NCI-H345 treated with DMSO at 0.1 percent for 48 hours (cell line): ENCODE results near the gene ASB7.
A peak's percentile ranks its signal among the peaks of the same experiment; 100 is the strongest.
"Not testable (repeated sequence)": the region's sequence is repeated elsewhere in the genome, so short reads cannot be mapped to it uniquely, and the experiment has no call there.

Experiments used
- DNase-seq: peaks from one replicate; lab custom pipeline; 2025; ENCODE audit not compliant: unreplicated experiment; lab: John Stamatoyannopoulos, UW

The ASB7 gene, protein sequence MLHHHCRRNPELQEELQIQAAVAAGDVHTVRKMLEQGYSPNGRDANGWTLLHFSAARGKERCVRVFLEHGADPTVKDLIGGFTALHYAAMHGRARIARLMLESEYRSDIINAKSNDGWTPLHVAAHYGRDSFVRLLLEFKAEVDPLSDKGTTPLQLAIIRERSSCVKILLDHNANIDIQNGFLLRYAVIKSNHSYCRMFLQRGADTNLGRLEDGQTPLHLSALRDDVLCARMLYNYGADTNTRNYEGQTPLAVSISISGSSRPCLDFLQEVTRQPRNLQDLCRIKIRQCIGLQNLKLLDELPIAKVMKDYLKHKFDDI

DNA sequence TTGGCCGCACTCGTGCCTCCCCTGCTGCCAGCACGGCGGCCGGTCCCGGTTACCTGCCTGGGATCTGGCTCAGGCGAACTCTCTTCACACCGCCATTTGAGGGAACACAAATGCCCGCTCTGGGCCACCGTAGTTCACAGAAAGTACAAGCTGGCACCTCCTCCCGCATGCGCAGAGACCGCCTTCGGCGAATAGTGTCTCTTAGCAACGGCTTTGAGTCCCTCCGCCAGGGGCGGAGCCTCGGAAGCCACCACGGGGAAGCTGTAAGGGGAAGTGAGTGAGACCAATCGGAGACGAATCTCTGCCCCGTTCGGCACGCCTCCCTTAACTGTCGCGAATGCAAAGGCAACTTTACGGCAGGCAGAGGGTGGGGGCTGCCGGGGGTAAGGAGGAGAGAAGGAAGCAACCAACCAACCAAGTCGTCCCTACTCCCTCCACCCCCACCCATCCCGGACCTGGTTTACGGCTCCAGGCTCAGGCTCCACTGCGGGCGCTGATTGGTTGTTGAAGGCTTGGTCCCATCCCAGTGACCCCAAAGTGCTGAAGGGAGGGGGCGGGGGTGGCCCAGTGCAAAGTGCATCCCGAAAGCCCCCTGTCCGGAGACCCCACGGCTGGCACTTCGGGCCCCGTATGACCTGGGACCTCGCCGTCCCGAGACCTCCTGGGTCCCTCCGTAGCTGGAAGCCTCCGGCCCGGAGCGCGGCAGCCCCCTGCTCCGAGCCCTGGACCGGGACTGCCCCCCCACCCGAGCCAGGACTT lies at the start of gene ASB7, which contains the start of gene LINS1:
Gene ASB7 (plus strand): TSS at position 526 of the 759 bp plus-strand sequence. CDS start 9,628 bp downstream, outside the sequence.
Gene LINS1 (minus strand): TSS at position 121 of the 759 bp plus-strand sequence. CDS start 21,342 bp downstream, outside the sequence.
- DNase-seq, result peak; percentile 92

DNA sequence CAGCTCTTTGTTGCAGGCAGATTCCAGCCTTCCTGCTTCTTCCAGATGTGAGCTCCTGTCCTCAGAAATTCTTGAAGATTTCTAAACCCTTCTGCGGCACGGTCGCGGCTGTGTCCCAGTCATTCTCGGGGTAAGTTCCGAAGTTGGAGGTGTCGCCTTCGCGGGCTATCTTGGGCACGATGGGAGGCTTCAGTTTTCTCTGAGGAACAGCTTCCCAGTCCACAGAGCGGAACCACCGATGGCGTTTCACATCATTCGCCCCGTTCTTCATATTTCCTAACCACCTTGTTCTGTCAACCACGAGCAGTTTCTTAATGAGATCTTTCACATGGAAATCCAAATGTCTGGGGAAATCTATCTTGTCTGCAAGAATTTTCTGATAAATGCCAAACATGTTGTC lies 48.9 kb upstream of the ASB7 start:
- DNase-seq, result no peak

DNA sequence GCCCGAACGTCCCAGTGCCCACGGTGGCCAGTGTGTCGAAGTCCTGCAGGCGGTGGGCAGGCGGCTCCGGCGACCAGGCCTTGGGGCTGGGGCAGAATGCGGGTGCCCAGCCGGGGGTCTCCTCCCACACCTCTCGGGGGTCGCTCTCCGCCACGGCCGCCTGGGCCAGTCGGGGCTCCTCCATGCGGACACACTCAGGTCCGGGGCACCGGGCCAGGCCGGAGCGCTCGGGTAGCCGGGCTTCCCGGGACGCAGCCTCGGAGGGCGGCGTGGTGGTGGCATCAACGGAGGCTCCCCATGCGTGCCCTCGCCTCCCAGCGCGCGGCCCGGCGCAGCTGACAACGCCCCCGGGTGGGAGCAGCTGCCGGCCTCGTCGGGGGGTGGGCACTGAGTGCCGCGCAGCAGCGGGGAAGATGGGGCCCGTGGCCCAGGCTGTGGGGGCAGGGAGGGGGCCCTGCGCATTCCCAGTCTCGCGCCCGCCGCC lies 43.6 kb upstream of the ASB7 start:
- no peak for DNase-seq

DNA sequence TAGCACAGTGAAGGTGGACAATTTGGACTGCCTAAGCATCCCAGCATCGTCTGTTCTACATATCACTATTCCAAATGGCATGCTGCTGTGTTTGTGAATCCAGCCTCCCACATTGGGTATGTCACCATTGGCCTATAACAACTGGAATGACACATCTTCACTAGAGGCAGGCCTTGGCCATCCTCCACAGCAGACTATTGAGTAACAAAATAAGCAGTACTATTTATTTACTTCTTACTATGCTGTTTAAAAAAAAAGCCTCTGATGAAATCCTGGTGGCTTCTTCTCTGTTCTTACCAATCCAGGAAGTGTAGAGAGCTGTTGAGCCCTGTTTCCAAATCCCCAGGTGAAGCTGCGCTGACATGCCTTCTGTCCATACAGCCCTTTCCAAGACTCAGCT lies 43.1 kb upstream of the ASB7 start:
- no peak for DNase-seq

DNA sequence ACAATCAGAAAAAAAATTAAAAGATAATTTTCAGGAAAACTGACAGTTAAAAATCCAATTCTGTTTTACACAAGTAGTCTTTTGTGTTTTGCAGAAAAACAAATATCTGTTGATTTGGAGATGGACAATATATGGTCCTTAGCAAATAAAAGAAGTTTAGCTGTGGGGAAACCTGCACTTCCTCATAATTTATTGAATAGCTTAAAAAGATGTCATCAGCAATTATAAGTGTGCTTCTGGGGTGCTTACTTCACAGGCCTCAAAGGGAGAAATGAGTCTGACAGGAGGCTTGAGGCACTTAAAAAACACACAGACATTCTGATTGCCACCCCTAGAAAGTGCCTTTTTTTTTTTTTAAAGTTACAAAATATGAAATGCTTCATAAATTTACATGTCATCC lies 42.1 kb upstream of the ASB7 start:
- no peak for DNase-seq

DNA sequence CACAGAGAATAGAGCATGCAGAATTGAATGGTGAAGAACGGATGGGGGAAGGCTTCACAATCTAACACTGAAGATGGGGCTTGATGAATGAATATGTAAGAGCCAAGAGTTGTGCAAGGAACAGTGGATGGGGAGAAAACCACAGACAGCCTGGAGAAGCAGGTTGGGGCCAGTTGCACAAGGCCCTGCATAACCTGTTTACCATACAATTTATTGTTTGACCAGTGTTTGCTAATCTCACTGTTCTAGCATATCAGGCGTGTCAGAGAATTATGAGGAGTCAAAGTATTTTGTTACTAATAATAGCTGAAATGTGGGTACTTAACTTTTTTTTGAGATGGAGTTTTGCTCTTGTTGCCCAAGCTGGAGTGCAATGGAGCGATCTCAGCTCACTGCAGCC lies 36.8 kb upstream of the ASB7 start:
- DNase-seq, result no peak

DNA sequence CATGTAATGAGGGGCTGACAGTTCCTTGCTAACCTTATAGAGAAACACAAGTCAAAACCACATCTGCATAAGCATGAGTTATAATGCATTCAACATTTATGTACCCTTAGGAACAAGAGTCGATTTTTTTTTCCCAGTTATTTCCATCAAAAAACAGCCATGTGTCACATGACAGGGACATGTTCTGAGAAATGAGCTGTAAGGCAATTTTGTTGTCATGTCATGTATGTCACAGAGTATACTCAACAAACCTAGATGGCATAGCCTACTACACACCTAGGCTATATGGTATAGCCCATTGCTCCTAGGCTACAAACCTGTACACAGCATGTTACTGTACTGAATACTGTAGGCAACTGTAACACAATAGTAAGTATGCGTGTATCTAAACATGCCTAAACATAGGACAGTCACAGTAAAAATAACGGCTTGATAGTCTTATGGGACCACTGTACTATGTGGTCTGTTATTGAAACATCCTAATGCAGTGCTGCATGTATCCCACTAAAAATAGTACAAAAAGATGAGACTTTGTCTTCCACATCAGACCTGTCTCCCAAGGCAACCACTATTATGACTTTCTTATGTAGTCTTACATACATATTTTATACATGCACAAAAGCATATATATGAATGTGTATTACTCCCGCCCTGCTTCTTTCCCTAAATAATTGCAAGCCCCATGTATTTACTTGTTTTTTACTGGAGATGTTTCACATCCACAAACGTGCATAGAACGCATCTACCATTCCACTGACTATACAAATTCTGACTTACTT lies 35.4 kb upstream of the ASB7 start:
- no peak for DNase-seq

DNA sequence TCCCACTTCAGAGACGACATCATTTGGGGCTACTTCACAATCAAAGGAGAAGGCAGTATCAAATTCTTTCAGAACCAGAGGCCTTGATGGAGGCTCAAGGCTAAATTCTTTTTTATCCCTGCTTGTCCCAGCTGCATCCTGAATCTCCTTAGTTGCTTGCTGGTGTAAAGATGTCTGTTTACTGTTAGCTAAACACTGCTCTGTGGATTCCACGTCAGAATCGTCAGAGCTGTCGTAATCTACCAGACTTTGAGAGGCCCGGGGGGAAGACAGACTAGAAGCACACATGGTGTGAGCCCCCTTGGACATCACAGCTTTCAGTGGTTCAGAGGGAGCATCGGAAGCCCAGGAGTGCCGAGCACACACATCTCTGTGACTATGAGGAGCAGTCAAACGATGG lies 33.0 kb upstream of the ASB7 start:
- no peak for DNase-seq

DNA sequence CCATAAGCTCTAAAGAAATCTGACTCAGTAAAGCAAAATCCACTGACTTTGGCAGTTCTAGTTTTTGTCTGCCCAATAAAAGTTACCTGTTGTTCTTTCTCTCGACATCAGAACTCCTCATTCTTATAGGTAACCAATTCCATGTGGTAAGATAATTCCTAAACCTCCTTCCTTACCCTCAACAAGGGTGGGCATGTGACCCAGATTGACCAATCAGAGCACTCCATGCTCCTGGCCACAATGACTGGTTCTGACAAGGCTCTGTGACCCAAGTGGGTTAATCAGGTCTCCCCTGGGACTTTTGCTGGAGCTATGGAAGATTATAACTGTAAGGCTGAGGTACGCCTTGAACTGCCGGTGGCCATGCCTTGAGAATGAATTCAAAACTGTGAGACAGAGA lies 32.1 kb upstream of the ASB7 start:
- no peak for DNase-seq

DNA sequence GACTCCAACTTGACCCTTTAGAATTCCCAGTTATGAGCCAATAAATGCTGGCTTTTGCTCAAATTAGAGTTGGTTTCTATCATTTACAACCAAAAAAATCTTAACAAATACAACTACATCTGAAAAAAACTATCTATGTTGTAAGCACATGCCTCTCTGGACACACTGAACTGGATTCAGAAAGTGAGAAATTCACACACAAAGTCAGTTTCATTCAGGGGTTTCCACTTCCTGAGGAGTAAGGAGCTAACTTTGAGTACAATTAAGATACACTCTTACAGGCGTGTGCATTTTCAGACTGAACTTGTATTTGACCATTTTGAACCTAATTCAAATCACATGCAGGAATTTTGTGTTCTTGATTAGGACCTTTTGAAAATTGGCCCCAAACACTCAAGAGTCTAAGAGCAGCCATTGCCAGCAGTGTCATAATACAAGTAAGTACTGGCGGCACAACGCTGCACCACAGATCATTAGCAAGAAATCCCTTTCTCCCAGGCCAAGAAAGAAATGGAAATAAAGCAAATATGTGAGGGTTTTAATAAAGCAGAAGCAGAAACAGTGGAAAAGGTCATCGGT lies 31.6 kb upstream of the ASB7 start:
- no peak for DNase-seq

DNA sequence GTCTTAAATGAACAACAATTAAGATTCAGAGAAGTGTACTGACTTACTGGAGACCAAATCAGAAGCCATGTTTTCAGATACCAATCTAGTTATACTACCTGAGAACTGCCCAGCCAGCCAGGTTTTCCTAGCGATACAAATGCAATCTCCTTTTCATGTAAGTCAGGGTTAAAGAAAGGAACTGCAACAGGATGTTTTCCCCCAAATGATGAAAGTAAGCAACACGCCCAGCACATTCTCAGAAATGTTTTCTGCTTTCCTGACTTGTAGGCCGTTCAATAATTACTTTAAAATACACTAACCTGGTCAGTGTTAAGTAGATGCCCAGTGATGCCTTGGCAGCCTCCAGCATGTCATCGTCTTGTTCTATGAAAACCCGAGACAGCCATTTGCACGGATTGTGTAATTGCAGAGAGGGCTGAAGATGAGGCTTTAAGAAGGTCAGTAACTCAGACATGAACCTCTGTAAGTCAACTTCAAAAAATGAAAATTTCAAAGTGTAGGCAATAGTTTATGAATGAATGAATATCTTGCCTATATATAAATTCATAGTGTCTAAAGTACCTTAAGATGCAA lies 30.7 kb upstream of the ASB7 start:
- DNase-seq, result no peak

DNA sequence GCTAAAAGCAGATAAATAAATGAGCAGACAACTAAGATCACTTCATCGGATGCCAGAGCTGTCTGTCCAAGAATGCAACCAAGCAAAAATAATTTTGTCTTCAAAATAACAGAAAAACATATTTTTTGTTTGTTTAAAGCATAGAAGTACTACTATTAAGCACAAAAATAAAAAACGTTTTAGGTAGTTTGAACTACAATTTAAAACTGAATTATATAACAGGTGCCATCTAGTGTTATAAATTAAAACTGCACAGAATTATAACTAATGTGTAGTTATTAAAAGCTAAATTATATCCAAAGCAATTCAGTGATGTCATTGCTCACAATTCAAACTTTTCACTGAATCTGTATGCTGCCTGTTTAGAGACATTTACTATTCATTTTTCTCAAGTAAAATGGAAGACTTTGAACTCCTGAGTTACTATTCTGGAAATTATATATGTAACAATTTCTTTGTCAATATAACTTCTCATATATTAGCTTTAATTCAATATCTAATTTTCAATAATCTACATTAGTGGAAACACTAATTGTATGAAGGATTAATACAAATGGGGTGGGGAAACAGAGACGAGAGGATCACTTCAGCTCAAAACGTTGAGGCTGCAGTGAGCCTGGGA lies 29.9 kb upstream of the ASB7 start:
- no peak for DNase-seq

DNA sequence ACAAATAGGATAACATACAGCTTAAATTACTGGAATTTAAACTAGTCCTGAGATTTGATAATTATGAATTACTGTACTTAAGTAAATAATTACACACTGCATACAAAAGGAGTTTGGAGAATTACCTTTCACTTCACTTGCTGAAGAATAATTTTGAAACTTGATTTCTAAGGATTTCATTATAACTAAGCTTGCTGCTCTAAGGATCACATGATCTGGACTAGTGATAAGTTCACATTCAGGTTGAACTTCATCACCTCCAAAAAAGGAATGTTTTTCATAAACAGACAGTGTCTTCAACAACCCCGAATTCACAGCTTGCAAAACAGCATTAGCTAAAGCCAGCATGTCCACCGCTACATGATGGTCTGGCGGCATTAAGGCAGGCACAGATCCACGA lies 28.9 kb upstream of the ASB7 start:
- DNase-seq, result no peak

DNA sequence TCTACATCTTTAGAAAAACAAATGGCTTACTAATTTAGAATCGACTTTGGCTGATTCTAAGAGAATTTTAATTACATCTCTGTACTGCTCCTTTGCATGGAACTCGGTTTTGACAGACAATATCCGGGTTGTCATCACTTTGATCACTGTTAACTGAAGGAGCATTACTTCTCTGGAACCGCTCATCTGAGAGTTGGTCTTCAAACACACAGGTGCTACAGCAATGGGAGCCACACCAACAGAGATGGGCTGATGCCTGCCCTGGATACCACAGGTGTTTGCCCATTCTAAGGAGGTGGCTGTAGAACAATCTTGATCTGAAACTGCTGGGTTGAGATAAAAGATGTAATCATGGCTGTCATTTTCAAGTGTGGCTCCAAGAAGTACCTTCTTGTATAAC lies 22.0 kb upstream of the ASB7 start:
- no peak for DNase-seq

DNA sequence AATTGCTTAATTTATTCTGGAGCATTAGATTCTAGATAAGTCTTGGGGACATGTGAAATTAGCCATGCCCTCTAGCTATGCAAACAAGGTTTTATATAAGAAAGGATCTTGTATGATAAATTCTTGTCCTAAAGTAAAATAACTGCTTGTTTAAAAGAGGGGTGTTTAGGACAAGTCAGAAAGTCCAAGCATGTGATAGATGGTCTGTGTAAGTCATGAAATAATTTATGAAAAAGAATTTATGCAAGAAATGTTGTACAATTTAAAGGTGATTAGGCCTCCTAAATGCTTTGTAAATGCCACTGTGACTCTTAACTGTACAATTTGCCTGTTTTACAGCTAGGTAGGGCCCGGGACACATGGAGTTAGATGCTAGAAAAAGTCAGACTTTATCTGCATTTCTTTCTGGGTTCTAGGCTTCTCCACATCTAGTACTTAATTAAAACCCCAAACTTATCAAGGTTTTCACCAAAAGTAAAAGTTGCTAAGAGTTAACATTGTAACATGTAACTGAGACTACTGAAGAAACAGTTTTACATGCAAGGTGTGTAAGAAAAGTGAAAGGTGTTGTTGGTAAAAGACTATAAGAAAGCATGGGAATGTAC lies 13.6 kb upstream of the ASB7 start:
- no peak for DNase-seq

DNA sequence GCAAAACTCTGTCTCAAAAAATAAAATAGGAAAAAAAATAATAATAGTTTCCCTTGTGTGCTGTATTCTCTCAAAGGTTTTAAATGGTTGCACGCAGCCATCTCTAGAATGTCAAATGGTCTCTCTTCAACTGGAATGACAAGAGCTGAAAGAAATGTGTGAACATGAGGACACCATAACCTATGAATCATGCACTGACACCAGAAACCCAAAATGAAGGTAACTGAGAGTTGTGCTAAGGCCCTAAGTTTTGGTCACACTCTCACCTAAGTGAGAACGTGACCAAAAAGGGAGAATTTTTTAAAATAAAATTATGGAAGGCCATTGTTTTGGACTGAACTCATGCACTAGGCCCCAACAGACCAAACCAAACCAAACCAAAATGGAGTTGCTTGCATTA lies 11.2 kb upstream of the ASB7 start:
- DNase-seq, result not testable (repeated sequence)

DNA sequence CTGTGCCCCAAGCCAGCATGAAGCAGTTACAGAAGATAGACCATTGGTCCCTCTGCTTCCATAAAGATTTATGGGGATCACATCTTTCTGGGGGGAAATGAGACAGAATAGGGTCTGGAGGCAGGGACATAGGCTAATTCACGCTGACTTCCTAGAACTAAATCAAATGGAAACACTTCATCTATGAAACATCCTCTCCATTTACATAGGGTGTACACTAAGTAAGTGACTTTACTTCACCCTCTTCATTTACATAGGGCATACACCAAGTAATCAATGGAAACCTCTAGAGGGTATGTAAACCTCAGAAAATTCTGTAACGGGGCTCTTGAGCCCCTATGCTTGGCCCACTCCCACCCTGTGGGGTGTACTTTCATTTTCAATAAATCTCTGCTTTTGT lies 10.6 kb upstream of the ASB7 start:
- no peak for DNase-seq

DNA sequence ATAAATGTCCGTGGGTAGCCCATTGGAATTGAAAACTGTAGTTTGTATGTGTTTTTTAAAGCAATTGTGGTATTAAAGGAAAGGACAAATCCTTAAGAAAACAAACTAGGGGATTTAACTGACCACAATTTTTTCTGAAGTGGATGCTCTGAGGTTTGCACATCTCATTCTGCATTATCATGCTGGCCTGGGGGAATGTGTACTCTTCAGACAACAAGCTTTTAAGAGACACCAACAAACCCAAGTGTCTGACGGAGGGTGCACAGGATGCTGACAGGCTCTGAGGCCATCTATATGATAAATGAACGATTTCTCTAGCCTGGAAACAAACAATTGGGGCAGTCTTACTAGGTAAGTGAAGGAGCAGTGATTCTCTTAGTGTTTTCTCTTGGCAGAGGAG lies 9.5 kb upstream of the ASB7 start:
- no peak for DNase-seq

DNA sequence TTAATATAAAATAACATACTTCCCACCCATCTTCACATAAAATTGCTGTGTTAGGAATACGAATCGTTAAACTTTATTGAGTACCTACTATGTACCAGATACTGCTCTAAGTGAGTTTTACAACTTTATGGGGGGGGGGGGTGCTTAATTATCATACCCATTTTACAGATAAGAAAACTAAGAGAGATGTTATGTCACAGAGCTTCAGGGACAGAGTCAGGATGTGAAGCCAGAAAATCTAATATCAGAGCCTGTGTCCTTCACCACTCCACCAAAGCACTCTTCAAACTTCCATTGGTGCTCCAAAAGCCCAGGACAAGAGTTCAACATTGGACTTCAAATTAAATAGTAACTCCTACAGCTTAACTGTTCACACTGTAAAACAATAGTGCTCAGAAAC lies 9.0 kb upstream of the ASB7 start:
- DNase-seq, result no peak

DNA sequence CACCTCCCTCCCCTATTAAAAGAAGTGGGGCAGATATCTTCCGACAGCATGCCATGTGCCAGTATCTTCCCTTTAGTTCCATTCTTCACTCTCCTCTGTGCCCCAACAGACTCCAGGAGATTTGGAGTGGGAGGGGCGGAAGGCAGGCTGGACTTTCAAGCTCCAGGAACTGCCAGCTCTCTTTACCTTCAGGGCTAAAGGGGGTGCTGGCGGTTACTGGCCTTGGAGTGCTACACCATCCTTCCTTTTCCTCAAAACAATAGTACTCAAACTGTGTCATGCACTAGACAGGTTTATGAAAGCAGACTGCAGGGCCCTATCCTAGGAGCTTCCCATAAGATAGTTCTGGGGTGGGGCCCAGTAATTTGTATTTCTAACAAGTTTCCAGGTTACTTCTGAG lies 6.4 kb upstream of the ASB7 start:
- no peak for DNase-seq
